Activated CD4-positive, alpha-beta T cell treated with anti-CD3 and anti-CD28 coated beads, Interleukin-2, amount 50 U/mL, for 48 hours (primary cell): Measurements from ENCODE around the gene TRABD.

Experiments used
- DNase-seq, 2 experiments: peaks; one replicate each; pipeline ENCODE4 v3.0.0-alpha.2; 2020

Gene TRABD

DNA sequence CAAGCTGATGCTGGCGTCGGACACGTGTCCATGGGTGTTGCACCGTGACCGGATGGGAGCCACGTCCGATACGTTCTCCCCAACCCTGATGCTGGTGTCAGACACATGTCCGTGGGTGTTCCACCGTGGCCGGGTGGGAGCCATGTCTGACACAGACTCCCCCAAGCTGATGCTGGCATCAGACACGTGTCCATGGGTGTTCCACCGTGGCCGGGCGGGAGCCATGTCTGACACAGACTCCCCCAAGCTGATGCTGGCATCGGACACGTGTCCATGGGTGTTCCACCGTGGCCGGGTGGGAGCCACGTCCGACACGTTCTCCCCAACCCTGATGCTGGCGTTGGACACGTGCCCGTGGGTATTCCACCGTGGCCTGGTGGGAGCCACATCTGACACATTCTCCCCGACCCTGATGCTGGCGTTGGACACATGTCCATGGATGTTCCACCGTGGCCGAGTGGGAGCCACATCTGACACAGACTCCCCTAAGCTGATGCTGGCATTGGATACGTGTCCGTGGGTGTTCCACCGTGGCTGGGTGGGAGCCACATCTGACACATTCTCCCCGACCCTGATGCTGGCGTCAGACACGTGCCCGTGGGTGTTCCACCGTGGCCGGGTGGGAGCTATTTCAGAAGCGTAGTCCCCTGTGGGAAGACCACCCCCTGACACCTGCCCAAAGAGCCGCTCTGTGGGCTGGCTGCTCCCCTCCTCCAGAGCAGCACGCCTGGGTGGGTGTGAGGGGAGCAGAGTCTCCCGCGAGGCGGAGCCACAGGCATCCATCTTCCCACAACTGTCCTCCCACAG is 35.1 kb downstream of the TRABD start:
- DNase-seq, result no peak

DNA sequence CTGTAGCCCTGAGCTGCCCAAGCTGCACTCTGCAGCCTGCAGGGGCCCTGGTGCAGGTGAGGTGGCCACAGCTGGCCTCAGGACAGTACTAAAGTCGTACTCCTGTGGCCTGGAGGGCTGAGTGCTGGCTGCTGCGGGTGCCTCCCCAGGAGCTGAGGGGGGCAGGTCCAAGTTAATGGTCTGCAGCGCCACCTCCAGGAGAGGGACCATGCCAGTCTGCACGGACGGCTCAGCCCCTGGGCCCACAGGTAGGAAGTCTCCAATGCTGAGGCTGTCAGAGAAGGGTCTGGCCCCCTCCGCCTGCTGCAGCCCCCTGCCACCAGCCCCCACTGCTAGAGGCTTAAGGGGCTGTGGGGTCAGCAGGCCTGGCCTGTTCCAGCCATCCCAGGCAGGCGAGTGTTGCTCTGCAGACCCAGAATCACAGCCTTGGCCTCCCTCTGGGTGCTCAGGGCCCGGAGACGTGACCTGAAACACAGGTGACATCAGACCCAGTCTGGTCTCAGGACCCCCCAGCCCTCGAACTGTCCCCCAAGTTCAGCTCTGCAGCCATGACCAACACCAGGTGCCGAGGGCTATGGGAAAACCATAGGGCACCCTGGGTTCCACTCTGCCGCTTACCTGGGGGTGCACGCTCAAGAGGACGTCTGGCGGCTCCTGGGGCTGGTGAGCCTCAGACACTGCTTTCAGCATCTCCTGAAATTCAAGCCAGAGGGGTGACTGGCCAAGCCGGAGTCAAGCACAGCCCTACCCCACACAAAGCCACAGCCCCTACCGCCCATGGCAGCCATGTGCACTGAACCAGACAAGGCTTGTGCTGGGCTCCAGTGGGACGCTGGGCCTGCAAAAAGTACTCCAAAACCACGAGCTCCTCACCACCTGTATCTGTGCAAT is 35.9 kb downstream of the TRABD start:
- no peak for DNase-seq

DNA sequence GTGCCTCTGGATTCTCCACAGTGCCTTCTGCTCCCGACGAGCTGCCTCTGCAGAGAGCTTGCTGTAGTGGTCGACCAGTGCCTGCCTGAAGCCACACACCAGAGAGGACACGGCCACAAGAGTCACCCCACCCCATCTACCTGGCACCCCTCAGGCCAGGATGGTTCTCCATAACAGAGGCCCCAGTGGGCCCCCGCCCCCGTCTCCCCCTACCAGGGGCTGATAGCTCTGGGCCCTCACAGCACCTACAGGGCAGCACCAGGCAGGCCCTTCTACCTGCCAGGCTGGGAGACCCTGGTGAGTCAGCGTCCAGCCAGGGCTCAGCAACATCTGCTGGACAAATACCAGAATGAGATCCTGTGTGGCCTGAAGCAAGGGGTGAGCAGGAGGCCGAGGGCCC is 36.8 kb downstream of the TRABD start:
- no peak for DNase-seq

DNA sequence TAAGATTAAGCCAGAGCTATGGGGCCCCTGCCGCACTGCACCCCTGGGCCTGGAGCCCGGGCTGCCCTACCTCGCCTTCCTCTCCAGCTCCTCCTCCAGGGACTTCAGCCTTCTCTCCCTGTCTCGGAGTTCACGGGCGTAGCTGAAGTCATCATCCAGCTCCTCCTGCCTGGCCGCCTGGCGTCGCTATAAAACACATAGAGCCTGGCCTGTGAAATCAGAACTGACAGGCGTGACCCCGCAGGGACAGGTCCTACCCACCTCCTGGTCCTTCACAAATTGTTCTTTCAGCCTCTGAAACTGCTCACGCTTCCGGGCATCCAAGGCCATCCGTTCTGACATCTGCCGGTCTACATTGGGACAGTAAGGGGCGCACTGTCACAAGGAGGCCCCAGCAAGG is 38.4 kb downstream of the TRABD start:
- DNase-seq, result no peak

DNA sequence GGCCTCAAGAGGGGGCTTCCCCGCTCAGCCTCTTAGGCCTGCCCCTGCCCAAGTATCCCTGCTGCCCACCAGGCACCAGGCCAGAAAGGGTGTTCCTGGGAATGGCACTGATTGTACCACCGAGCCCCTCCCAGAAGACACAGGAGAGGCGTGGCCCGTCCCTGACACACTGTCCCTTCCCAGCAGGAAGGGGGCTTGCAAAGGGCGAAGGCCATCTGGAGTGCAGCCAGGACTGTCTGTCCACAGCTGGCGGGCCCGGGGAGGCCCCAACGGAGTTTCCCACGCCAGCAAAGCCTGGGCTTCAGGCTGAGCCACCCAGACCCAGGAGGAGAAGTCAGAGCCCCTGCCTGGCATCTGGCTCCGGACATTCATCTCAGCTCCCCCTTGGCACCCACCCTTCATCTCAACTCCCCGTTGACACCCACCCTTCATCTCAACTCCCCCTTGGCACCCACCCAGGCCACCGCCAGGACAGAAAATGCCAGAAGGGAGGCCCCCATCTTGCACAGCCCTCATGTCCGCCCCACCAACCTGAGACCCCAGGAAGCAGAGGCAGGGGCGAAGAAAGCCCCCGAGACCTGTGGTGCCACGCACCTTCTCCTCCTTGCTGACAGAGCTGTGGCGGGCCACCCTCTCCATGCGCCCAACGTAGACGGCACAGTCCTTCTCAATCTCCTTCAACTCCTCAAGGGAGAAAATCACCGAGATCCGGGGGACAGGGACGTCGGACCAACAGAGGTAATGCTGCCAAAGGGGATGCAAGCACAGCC is 39.7 kb downstream of the TRABD start:
- no peak for DNase-seq

DNA sequence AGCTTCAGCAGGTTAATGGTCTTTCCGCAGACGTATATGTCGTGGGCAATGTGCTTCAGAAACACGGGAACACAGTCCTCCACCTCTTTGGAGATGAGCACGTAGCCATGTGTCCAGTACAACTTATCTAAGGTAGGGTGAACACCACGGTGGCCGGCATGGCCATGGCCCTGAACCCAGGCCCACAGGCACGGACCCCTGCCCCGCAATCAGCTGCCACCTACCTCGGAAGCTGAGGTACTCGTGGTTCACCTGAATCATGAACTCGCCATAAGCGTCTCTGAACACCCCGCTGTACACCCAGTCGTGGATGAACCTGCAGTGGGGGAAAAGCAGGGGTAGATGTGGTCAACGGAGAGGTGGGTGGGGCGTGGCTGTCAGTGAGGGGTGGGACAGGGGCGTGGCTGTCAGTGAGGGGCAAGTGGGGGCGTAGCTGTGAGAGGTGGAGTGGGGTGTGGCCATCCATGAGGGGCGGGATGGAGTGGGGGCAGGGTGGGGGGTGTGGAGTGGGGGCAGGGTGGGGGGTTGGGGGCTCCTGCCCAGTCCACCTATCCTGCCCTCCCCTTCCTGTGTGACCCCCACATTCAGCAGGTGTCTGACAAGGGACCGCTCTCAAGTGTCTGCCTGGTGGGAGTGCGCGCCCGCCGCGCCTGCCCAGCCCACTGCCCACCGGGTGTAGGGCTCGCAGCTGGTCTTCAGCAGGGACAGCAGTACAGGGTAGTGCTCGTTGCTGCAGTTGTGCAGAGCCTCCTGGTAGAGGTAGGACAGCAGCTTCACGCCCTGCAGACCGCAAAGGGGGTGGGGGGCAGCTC is 40.6 kb downstream of the TRABD start:
- DNase-seq, result no peak

GRCh38 chr22:50226875-50227165 is 41.1 kb downstream of the TRABD start:
- no peak for DNase-seq

DNA sequence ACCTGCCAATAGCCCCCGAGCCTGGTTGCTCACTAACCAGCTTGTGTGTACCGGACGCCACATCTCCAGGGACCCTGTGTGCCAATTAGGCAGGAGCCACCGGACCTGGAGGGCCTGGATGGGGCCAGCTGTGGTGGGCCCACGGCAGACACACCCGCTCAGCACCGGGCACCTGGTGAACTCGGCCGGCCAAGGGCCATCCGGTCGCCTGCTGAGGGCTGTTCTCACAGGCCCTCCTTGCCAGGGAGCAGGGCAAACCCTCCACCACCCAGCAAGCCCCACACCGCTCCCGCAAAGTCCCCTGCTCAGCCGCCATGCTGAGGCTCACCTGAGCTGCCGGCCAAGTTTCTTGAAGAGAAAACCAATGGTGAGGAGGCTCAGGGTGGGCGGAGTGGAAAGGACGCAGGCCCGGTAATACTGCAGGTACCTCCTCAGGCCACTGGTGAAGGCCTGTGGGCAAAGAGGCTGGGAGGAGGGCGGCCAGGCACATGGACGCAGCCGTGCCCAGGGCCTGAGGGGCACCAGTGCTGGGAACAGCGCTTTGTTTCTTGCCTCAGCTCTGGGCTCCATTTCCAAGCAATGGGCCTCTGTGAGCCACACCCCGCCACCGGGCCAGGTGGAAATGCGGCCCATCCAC is 42.0 kb downstream of the TRABD start:
- DNase-seq, result no peak

DNA sequence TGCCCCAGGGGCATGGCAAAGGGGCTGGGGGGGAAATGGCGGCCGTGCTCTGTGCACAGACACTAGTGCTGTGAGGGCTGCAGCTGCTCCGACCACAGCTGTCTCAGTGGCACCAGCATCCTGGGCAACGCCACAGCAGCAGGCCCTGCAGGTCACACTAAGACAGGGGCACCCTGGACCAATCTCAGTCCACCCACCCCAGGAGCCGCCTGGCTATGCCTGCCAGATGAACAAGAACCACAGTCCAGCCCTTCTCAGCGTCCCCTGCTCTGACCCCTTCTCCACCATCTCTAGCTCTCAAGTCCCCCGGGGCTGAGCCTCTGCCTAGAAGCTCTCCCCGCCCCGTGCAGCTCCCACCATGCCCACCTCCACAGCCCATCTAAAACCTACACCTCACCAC is 42.7 kb downstream of the TRABD start:
- no peak for DNase-seq

GRCh38 chr22:50229370-50229769 is 43.7 kb downstream of the TRABD start:
- DNase-seq, result no peak

GRCh38 chr22:50232481-50233151 is 46.9 kb downstream of the TRABD start:
- DNase-seq, result no peak

- DNase-seq, result no peak
Observed at GRCh38 chr22:50233223-50233622, 47.5 kb downstream of the TRABD start.

DNA sequence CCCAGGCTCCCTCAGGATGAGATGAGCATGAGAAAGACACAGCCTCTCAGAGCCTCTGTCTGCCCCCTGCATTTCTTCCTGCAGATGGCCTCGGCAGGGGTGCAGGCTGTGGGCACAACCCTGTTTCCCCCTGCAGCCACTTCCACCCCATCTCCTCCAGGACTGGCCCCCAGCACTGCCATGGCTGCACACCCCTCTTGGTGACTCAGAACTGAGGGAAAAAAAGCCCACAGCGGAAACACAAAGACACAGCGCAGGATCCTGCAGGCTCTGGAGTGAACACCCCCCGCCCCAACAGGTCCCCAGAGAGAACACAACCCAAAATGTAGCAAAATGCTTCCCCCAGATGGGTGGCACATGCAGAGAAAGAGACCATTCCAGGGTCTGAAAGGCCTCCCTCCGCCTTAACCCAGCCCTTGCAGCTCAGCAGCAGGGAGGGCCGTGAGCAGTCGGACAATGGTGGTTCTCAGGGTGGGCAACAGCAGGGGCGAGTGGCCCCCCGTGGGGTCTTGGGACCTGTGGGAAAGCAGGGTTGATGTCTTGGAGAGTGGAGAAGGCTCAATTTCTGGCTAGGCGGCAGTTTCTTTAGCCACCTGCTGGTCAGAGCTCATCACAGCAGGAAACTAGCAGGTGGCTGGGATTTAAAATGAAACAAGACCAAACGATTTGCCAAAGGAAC is 51.2 kb downstream of the TRABD start:
- no peak for DNase-seq

DNA sequence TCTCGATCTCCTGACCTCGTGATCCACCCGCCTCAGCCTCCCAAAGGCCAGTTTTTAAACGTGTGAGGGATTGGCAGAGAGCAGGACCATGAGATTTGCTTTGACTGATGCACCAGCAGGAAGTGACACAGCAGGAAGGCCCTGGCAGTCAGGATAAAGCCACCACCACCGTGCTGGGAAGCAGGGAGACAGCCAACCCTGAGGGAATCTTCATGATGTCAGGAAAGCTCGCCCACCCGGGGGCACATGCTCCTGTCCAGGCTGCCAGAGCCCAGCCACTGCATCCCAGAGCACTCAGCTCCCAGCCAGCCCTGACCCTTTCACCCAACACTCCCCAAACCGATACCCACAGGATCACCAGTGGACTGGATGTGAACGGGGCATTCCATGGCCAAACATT is 53.0 kb downstream of the TRABD start:
- no peak for DNase-seq

GRCh38 chr22:50242406-50242949 is 56.8 kb downstream of the TRABD start:
- DNase-seq, result no peak

GRCh38 chr22:50243685-50244419 is 58.1 kb downstream of the TRABD start:
- no peak for DNase-seq

DNA sequence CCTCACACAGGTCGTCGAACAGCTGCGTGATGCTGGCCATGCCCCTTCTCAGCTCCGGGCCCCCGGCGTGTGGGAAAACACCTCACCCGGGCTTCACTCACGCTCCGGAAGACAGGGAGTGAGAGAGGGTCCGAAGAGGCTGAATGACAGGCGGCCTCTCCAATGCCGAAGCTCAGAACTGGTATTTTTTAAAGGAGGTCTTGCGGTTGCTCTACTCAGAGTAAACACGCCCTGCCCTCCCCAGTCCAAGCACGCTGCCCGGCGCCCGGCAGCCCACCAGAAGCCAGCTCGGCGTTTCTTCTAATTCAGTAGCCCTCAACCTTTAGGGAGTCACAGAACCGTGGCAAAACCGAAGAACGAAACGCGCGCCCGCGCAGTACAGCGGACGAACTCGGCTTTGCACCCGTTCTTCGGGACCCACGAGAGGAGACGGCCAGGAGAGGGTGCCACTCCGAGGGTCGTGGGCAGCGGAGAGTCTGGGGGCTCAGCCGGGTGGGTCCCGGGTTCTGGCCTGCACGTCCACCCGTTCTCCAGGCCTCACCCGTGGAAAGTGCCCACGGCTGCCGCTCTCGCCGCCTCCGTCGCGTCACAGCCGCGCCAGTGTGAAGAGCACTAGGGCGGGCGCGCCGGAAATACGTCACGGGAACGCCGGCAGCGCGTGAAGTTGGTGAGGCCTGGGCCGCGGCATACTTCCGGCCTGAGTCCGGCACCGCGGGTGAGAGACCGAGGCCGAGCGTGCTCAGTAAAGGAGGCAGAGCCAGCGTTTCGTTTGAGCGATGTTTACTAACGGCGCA is 58.9 kb downstream of the TRABD start, which contains the start of gene TUBGCP6:
Gene TUBGCP6, minus strand, starts transcription at position 604 of the 794 bp plus-strand sequence. Its CDS starts 564 bp downstream, at position 40.
- DNase-seq, result peak; percentile 92 to 93

- DNase-seq, result no peak
Observed at GRCh38 chr22:50245214-50246072, 59.7 kb downstream of the TRABD start.
